ENCODE data around the gene IPO13. TPM values are rescaled to one million over a fixed set of nuclear protein-coding genes. Genes with fewer than 3 reads are reported as not detected.

Gene IPO13
- total and polyA plus RNA-seq, 10 of the 15 experiments (the other 5 are each of a cell fraction or from before 2014, with no cell fraction given), result 7.1 to 26.6 (median 15.9) TPM

GRCh38 chr1:43934101-43934985, 12.4 kb upstream of the IPO13 start (continued):
- TF ChIP-seq KDM1A (IDR thresholded peaks at IDR 0.05; ENCODE audit: borderline replicate concordance) (no peak), FOS (IDR thresholded peaks at IDR 0.05; ENCODE audit: borderline replicate concordance, extremely low read depth, insufficient read length) (no peak), HSF1 (IDR thresholded peaks at IDR 0.05; ENCODE audit: low read depth, low read length) (no peak), BACH1 (IDR thresholded peaks at IDR 0.05; ENCODE audit: borderline replicate concordance) (no peak), SMARCA5 (IDR thresholded peaks at IDR 0.05) (peak; percentile 76; the same call in 1 of the 2 replicates), SPI1 (IDR thresholded peaks at IDR 0.05; ENCODE audit: borderline replicate concordance, insufficient read depth, low read depth, low read length) (no peak), IRF3 (IDR thresholded peaks at IDR 0.05) (no peak), MAX (IDR thresholded peaks at IDR 0.05; ENCODE audit: low read depth, low read length) (no peak), RELB (IDR thresholded peaks at IDR 0.05; ENCODE audit: low read depth) (no peak), MYC (IDR thresholded peaks at IDR 0.05; ENCODE audit: insufficient read depth, insufficient read length, insufficient replicate concordance, low read length, severe bottlenecking) (no peak), NBN (IDR thresholded peaks at IDR 0.05) (peak; percentile 46), TCF12 (IDR thresholded peaks at IDR 0.05; ENCODE audit: low read depth, low read length) (no peak), BRCA1 (IDR thresholded peaks at IDR 0.05; ENCODE audit: low read depth, low read length) (no peak), USF2 (IDR thresholded peaks at IDR 0.05; ENCODE audit: borderline replicate concordance, low read depth, low read length) (no peak), ASH2L (IDR thresholded peaks at IDR 0.05; ENCODE audit: borderline replicate concordance, low read depth) (no peak), NR2C1 (IDR thresholded peaks at IDR 0.05) (no peak), MYB (IDR thresholded peaks at IDR 0.05; ENCODE audit: borderline replicate concordance, low read depth, low read length) (no peak), HCFC1 (IDR thresholded peaks at IDR 0.05; ENCODE audit: low read length) (no peak), HDAC2 (IDR thresholded peaks at IDR 0.05) (no peak), MTA2 (IDR thresholded peaks at IDR 0.05; ENCODE audit: low read depth) (no peak), ATF7 (IDR thresholded peaks at IDR 0.05; ENCODE audit: low read depth) (no peak), POU2F2 (IDR thresholded peaks at IDR 0.05; ENCODE audit: borderline replicate concordance, low read depth, low read length) (no peak), USF1 (IDR thresholded peaks at IDR 0.05; ENCODE audit: borderline replicate concordance, extremely low read length, insufficient read depth, low read depth, low read length) (no peak), SMC3 (IDR thresholded peaks at IDR 0.05; ENCODE audit: borderline replicate concordance, low read length) (peak; percentile 83), MEF2B (IDR thresholded peaks at IDR 0.05; ENCODE audit: partially characterized antibody, poor library complexity, severe bottlenecking) (no peak)

Data from GM12878 (cell line).